Eye (tissue), 1 donor: ENCODE results near the gene ARFGEF2.
A peak's percentile ranks its signal among the peaks of the same experiment; 100 is the strongest.
"Not testable (repeated sequence)": the region's sequence is repeated elsewhere in the genome, so short reads cannot be mapped to it uniquely, and the experiment has no call there.

Experiments used
- DNase-seq: peaks from one replicate; pipeline ENCODE4 v3.0.0-alpha.2; 2015

Gene ARFGEF2

DNA sequence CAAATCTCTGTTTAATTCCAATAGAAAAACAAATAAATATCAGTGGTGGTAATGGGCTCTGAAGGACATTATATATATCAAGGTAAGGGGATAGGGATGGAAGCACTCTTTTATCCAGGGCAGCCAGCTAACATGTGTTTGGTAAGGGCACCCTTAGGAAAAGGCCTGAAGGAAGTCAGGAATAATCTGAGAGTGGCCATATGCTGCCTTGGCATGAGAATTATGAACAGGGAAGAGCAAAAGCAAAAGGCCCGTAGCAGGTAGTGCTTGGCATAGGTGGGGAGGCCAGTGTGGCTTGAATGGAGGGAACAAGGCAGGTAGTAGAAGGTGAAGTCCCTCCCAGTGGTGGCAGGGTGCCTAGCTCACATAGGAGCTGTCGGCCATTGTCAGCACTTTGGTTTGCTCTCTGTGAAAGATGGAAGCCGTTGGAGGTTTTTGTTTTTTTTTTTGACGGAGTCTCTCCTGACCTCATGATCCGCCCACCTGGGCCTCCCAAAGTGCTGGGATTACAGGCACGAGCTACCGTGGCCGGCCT is 85.0 kb downstream of the ARFGEF2 start:
- DNase-seq = no peak

DNA sequence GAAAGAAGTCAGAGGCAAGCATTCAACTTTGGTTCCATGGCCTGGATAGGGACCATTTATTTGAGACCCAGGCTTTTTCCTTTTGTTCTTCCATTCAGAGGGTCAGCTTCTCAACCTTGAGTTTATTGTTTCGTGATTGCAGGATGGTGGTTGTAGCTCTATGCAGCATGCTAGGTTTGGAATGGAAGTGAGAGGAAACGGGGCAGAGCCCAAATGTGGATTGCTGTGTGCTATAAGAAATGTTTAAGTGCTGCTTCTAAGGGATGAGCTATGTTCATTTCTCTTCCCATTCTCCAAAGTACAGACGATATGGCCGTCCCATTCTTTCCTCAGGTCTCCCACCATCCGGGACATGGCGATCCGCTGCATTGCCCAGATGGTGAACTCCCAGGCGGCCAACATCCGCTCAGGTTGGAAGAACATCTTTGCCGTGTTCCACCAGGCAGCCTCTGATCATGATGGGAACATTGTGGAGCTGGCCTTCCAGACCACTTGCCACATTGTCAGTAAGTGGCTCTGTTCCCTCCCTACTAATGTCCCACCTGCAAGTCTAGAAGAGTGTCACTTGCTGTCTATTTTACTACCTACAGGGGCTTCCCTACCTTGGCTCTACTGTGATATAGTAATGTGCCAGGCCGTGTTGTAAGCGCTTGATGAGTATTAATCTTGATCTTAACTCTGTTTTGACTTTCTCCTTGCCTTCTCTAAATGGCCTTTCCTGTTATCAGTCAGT is 88.6 kb downstream of the ARFGEF2 start:
- DNase-seq = no peak

DNA sequence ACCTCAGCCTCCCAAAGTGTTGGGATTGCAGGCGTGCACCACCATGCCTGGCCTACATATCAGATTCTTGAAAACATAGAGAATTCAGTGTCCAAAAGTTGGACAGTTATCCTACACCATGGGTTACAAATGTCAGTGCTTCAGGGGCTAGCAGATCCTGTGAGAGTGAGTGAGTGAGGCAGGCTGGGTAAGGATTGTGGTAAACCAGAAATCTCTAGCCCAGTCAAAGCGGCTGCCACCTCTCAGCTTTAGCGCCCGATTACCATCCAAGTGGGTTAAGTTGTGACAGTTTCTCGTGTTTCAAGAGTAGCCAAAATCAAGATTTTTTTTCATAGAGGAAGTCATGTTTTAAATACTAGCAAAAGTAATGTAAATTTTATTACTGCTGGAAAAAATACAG is 102.7 kb downstream of the ARFGEF2 start:
- no peak for DNase-seq

DNA sequence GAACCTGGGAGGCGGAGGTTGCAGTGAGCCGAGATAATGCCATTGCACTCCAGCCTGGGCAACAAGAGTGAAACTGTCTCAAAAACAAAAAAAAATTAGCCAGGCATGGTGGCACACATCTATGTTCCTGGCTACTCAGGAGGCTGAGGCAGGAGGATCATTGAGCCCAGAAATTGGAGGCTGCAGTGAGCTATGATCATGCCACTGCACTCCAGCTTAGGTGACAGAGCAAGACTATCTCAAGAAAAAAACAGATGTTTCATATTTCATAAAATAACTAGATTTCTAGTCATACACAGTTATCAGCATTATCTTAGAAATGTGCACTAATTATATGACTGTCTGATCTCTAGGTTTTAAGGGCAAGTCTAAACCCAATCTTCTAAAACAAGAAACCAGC is 106.7 kb downstream of the ARFGEF2 start:
- DNase-seq = not testable (repeated sequence)

DNA sequence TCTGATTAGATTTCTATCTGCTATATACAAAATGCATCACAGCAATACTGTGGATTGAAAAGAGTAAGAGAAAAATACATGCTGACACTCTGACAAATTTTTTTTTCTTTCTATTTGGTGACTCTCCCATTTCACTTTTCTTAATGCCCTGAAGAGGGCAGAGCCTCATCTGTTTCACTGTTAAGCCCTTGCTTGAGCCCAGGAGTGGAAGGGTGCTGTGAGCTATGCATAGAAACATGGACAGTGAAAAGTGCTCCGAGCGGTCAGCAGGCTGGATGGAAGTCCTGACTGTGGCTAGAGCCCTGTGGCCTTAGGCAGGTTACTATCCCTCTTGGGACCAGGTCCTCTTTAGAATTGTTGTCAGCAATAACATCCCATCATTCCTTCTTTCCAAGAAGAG is 107.2 kb downstream of the ARFGEF2 start:
- DNase-seq = no peak

DNA sequence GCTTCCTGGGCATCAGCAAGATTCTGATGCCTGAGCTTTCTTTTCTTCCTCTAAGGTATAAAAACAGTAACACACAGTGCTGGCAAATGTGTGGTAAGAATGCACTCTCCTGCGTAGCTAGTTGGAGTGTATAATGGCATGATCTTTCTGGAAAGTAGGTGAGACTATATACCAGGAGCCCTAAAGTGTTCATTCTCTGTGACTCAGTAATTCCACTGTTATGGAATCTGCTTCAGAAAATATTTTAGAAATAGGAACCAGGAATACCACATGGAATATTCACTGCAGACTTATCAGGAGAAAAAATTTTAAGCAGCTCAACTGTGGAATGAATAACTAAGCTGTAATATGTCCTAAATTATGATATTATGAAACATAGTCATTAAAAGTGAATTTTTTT is 107.7 kb downstream of the ARFGEF2 start:
- DNase-seq = no peak

DNA sequence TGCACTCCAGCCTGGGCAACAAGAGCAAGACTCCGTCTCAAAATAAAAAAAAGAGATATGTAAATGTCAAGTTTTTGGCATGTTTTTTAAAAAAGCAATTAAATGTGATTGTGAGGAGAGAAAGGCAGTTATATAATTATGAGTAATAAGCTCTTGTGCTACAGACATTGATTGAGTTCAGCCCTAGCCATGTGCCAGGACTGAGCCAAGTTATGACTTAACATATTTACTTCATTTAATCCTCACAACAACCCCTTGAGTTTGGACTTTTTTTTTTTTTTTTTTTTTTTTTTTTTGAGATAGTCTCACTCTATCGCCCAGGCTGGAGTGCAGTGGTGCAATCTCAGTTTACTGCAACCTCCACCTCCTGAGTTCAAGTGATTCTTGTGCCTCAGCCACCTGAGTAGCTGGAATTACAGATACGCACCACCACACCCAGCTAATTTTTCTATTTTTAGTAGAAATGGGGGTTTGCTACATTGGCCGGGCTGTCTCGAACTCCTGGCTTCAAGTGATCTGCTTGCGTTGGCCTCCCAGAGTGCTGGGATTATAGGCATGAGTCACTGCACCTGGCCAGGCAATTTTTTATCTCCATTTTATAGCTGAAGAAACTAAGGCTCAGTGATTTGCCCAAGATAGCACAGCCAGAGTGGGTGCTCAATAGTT is 109.6 kb downstream of the ARFGEF2 start:
- DNase-seq = no peak

DNA sequence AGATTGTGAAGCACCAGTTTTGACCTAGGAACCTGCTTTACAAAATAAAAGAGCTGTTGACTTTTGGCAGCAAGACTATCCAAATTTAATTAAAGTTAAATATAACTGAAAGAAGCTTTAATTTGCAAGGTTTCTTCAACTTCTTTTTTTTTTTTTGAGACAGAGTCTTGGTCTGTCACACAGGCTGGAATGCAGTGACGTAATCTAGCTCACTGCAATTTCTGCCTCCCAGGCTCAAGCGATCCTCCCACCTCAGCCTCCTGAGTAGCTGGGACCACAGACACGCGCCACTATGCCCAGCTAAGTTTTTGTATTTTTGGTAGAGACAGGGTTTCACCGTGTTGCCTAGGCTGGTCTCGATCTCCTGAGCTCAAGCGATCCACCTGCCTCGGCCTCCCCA is 110.9 kb downstream of the ARFGEF2 start:
- DNase-seq = no peak

DNA sequence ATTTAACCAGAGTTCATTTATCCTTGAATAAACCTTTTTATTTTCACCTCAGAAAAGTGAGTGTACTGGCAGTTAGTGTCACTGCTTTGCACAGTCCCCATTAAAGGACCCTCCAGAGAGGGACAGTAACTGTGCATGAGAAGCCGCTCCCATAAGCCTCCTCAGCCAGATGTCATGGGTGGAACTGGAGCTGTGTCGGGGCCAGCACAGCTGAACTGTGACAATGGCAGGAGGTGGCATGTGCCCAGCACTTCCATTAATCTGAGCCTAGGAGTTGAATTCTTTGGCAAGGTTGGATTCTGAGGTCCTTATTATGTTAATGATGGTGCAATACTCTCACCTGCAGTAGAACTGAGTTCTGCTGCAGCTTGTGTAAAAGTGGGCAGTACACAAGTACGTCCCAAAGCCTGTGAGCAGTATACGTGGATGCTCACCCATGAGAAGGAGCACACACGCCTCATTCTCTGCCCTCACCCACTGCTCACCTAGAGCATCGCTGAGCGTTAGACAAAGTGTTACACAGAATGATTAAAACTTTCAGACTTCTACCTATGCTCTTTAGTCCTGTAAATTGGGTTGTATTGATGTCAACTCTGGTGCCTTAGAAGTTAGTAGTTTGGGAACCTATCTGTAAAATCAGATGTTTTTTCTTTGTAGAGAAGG is 112.7 kb downstream of the ARFGEF2 start:
- DNase-seq = no peak

DNA sequence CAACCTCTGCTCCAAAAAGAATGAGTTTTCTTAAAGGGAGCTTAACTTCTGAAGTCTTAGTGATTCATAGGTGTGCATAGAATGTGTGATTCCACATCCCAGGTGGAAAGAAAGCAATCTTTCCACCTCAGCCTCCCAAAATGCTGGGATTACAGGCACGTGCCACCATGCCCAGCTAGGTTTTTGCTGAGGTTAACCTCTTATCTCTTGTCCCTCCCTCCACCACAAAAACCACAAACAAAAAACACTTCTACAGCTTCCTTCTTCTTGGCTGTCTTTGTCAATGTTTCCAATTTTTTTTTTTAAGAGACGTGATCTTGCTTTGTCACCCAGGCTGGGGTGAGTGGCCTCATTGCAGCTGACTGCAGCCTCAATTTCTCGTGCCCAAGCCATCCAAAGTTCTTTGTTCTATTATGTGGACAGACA is 116.5 kb downstream of the ARFGEF2 start:
- DNase-seq = no peak

DNA sequence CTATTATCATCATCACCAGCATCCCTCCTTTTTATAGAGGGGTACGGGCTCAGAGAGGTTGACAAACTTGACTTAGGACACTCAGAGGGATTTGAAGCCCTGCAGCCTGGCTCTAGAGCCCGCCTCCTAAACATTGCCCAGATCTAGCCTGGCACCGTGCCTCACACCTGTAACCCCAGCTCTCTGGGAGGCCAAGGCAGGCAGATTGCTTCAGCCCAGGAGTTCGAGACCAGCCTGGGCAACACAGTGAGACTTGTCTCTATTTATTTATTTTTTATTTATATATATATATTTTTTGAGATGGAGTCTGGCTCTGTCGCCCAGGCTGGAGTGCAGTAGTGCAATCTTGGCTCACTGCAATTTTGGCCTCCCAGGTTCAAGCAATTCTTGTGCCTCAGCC is 118.3 kb downstream of the ARFGEF2 start:
- no peak for DNase-seq

DNA sequence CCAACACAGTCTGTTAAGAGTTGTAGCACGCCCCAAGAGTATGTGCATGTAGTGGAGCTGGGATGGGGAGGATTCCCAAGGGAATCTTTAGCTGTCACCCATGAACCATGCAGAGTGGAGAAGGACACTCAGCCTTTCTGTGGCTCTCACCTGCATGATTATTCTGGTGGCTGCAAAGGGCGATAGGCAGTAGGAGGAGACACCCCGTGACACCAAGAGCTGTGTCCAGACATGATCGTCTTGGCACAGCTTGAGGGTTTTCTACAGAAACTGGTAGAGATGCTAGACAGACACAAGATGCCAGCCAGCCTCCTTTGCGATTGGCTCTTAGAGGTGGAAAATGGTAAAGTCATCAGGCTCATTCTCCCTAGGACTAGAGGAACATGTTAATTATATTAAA is 121.5 kb downstream of the ARFGEF2 start:
- no peak for DNase-seq

DNA sequence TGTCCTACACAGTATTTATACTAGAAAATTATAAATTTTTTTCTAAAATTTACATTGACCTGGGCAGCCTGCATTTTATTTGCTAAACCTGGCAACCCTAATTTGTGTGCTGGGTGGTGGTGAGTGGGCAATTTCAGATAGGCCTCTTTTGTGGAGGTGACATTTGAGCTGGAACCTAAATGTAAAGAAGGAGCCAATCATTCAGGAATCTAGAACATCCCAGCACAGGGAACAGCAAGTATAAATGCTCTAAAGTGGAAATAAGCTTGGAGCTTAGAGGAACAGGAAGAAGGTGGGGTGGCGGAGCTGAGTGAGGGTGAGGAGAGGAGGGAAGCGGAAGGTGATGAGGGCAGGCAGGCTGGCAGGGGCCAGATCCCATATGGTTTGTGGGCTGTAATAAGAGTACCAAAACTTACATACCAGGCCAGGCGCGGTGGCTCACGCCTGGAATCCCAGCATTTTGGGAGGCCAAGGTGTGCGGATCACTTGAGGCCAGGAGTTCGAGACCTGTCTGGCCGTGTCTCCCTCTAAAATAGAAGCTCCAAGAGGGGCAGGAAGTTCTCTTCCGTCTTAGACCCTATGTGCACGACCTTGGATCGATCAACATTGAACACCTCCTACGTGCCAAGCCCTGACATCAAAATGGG is 124.1 kb downstream of the ARFGEF2 start:
- no peak for DNase-seq

DNA sequence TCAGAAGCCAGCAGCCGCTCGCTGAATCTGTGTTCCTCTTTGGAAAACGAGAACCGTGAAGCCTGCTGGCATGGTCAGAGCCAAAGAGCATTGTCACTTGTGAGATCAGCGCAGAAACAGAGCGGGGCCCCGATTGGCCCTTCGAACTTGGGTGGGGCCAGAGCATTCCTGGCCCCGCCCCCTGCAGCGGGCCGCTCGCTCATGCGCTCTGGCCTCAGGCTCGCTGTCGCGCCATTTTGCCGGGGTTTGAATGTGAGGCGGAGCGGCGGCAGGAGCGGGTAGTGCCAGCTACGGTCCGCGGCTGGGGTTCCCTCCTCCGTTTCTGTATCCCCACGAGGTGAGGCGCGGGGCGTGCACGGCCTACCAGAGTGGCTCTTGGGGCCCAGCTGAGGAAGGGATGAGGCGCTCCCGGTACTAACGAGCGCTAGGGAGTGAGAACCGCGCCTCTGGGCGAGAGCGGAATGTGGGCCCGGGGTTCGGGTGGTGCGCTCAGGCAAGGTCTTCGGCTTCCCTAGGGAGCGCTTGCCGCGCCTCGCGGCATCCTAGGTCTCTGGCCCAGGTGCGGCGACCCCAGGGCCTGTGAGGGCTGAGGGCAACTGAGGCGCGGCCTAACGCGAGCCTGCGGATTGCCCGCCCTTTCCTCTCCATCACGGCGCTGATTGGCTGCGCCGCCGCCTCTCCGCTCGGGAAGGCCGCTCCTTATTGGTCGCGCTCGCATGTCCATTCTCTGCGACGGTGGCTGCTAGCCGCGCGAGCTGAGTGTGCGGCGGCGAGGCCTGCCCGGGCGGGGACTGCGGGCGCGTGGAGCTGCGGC is 124.8 kb downstream of the ARFGEF2 start, which contains the start of gene CSE1L:
CSE1L (plus strand) TSS at position 226 of the 814 bp plus-strand sequence. CDS start 12,152 bp downstream, outside the sequence.
- peak; percentile 98 for DNase-seq

DNA sequence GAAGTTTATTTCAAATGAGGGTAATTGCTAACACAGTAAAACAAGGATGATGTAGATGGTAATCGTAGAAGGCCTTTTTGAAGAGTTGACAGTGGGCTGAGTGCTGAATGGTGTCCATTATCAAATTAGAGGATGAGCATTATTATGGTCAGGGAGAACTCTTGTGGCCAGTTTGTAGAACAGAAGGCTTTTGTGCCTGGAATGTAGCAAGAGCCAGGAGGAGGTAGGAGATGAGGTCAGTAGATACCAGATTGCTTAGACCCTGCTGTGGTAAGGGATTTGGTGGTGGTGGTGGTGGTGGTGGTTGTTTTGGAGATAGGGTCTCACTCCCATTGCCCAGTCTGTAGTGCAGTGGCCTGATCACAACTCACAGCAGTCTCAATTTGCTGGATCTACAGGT is 130.8 kb downstream of the ARFGEF2 start:
- DNase-seq = no peak

DNA sequence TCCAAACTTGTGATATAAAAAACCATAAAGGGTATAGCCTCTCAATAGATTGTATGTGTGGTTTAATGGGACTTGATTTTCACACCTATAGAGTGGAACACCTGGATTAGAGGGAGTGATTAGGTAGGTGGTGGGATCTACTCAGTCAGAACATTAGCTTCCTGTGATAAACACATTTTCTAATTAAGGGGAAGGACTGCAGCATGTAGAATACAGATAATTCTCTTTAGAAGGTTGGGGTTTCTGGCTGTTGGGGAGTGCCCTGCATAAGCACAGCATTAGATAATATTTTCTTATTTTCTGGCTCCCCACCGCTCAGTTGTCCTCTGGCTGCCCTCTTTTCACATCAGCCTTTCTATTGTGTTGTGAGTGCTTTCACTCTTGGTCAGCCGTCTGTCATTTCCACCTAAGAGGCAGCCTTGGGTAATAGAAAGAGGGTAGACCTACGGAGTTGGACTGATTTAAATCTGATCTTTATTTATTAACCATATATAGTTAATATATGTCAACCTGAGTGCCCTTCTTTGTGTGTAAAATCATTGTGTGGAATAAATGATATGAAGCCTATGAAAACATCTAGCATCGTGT is 132.6 kb downstream of the ARFGEF2 start:
- DNase-seq = no peak

DNA sequence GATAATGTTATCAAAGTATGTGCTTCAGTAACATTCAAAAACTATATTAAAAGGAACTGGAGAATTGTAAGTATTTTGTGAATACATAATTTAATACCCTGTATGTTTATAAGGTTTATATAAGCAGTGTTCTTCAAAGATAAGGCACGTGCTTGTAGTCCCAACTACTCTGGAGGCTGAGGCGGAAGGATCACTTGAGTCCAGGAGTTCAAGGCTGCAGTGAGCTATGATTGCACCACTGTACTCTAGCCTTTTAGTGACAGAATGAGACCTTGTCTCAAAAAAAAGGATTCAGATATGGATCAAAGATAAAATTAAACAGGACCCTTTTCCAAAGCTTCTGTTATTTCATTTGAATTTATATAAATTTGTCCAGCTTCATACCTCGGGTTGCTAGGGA is 141.8 kb downstream of the ARFGEF2 start:
- no peak for DNase-seq

DNA sequence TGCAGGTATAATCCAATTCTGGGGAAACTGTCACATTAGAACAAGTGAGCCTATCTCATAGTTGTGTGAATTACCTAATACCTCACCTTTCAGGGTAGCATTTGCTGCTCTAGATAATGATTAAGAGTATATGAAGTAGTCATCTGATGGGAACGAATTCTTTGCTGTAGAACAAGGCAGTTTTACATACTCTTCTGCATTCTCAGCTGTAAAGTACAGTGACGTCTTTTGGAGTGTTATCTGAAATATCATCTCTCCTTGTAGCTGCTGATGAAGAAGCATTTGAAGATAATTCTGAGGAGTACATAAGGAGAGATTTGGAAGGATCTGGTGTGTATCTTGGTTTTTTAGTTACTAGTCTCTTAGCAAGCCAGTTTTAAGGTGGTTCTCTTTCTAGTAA is 153.0 kb downstream of the ARFGEF2 start:
- no peak for DNase-seq

DNA sequence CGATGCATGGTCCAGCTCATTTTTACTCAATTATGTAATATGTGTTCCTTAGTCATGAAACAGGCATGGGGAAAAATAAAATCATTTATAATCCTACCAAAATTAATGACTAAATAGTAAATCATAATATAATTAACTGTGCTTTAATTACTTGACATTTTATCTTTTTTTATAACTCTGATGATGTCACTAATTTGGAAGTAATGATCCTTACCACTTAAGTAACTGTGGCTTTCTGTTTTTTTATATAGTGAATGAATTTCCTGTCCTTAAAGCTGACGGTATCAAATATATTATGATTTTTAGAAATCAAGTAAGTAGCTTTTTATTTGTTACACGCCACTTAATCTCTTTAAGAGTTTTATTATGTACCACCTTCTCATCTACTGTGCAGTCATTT is 156.8 kb downstream of the ARFGEF2 start:
- no peak for DNase-seq

DNA sequence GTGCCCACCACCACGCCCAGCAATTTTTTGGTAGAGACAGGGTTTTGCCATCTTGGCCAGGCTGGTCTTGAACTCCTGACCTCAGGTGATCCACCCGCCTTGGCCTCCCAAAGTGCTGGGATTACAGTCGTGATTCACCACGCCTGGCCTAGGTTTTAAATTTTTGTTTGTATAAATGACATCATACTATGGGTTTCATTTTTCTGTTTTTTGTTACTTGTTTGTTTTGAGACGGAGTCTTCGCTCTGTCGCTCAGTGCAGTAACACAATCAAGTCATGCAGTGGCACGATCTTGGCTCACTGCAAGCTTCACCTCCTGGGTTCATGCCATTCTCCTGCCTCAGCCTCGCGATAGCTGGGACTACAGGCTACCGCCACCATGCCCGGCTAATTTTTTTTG is 160.8 kb downstream of the ARFGEF2 start:
- not testable (repeated sequence) for DNase-seq
